ENCODE data around the gene DIS3.
A peak's percentile ranks its signal among the peaks of the same experiment; 100 is the strongest.
"Not testable (repeated sequence)": the region's sequence is repeated elsewhere in the genome, so short reads cannot be mapped to it uniquely, and the experiment has no call there.

Gene DIS3

DNA sequence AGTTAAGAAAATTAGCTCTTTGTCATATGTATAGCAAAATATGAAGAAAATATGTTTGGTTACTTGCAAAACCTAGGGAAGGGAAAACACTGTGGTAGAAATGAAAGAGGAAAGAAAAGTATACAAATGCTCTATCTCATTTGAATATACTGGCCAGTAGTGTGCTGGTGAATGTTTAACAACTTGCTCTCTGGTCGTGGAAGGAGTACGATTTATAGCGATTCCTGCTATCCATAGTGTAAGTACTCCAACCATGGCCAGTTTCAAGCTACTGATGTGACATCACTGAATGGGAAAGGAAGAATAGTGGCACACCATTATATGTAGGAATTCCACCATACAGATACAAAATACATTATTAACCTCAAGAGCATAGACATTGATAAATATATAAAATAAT lies 44.7 kb downstream of the DIS3 start:
- DNase-seq, result no peak

DNA sequence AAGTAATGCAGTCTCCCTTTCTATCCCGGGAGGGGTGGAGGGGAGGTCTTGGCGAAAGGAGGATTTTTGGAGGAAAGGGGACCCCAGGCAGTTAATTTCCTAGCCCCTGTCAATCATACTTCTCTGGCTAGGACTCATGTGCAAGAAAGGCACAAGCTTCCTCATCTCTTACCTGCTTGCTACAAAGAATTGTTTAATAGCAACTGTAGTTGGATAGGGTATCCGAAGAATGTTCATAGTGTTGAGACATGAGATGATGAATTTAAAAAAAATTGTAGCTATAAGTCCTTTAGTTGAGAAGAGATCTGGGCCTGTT lies 53.5 kb downstream of the DIS3 start:
- no peak for DNase-seq

DNA sequence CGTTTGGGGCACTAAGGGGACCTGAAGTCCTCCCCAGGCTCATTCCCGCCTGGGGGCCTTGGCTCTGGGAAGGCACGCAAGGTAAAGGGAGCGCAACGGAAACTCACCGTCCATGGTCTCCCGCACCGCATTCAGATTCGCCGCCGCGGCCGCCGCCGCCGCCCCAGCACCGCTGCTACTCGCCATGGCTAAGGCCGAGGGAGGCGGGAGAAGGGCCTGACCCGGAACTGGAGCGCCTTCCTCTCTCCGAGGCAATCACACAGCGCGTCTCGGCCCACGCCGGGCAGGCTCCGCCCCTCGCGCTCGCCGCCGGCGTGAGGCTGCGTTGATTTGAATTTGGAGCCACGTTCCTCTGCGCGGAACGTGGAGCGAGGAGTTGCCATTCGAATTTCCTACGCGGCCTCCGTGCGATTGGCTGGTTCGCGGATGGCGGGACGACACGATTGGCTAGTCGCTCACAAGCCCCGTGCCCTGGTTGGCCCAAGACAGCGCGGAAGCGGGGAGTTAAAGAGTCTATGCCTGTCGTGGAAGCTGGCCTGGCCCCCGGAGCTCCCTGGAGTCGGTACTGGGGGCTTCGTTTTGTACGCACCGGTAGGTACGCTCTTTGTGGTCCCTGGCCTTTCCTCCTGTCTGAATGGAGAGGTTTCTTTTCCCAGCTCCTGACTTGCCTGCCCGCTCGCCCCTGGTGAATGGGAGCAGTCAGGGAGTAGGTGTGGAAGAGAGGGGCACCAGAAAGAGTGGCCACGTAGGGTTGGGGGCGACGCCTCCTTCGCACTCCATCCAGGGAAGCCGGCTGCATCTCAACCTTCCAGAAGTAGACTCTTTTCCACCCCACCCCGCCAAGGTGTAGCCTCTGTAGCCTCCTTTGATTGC lies 54.0 kb downstream of the DIS3 start, which contains the start of the genes BORA and MZT1:
BORA (plus strand) TSS at position 507 of the 873 bp plus-strand sequence. CDS start 1,018 bp downstream, outside the sequence.
MZT1 (minus strand) TSS at position 213 of the 873 bp plus-strand sequence; CDS start at position 186, 27 bp downstream.
- peak; percentile 94 to 97 for DNase-seq

DNA sequence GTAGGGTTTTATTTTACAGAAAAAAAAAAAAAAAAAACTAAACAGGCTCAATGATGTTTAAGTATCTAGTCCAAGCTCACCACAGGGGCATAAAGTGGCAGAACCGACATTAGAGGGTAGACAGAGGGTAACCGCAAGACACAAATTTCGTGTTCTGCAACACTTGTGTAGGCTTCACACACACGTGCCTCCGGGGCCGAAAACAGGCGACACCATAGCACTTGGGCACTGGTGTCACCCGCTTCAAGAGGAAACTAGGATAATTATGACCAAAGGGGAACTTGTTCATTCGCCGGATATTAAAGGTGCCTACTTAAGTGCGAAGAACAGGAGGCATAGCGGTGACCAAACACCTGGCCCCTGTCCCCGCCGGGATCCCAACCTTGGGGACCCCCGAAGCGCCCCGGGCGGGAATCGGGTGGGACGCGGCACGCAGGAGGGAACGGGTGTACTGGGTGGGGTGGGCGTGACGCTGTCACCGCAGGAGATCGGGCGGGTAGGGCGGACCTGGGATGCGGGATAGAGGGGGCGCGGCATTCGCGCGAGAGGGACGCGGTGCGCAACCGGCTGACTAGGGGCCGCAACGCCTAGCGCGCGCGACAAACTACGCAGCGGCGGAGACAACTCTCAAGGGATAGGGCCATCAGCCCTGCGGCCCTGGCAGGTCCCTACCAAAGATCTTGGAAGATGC lies 54.8 kb downstream of the DIS3 start:
- DNase-seq, result peak in 1 of 2 experiments; percentile 60

DNA sequence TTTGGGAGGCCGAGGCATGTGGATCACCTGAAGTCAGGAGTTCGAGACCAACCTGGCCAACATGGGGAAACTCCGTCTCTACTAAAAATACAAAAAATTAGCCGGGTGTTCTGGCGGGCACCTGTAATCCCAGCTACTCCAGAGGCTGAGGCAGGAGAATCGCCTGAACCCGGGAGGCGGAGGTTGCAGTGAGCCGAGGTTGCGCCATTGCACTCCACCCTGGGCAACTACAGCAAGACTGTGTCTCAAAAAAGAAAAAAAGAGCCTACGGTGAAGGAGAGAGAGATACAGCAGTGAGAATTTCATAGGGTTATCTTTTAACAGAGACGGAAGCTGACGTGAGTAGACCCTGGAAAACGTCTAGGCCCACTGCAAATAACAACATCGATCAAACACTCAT lies 55.5 kb downstream of the DIS3 start:
- DNase-seq, result not testable (repeated sequence)

DNA sequence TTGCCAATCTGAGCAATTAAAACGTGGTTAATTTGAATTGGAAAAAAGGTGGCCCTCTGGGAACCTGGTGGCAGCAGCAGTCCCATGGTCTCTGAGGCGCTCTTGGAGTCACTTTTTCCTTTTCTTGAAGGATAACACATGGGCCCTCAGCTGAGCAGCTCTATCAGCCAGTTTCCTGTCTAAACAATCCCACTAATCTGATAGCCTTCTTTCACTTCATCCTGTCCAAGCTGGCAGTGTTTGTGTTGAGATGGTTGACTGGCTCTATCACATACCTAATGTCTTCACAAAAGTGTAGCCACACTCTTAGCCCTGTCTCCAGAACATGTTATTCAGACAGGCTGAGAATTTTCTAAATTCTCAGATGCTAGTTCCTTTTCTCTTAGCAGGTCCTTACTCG lies 64.9 kb downstream of the DIS3 start:
- DNase-seq, result no peak

All from NCI-H1930 (cell line).